Muscle of back (tissue), 13 donors: ENCODE measurements around the gene CHAC1. TPM values are rescaled to one million over a fixed set of nuclear protein-coding genes. Genes with fewer than 3 reads are reported as not detected.

Experiments
- DNase-seq, 3 donors: peaks; one replicate each; pipeline versions ENCODE4 v3.0.0 to v3.0.0-alpha.2; 2013
- long read RNA-seq, 9 donors: transcript quantifications; one replicate each; lab custom pipeline, GENCODE V29; 2026
- polyA plus RNA-seq, 10 donors: library from polyadenylated mRNA; unstranded; fragments of 120-200 nt; gene quantifications; one replicate each; pipeline ENCODE4 v1.2.1, GENCODE V29; 2013; ENCODE audit not compliant: insufficient read length in 10 of 10

CHAC1 gene, protein sequence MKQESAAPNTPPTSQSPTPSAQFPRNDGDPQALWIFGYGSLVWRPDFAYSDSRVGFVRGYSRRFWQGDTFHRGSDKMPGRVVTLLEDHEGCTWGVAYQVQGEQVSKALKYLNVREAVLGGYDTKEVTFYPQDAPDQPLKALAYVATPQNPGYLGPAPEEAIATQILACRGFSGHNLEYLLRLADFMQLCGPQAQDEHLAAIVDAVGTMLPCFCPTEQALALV
- polyA plus RNA-seq = 1 to 10 TPM; 1.3 to 6.5 (median 3.1) TPM
- long read RNA-seq, donor 1, partial matches to known transcripts = 0 of 1 reads
- long read RNA-seq, donor 1, other reads (novel, unspliced or antisense) = 0 of 1 reads
- long read RNA-seq, donor 2, partial matches to known transcripts = 0 of 4 reads
- long read RNA-seq, donor 2, other reads (novel, unspliced or antisense) = 0 of 4 reads
- long read RNA-seq, donor 3 = 0 reads
- long read RNA-seq, donor 4 = 0 reads
- long read RNA-seq, donor 5, partial matches to known transcripts = 0 of 3 reads
- long read RNA-seq, donor 5, other reads (novel, unspliced or antisense) = 0 of 3 reads
- long read RNA-seq, donor 6, partial matches to known transcripts = 0 of 1 reads
- long read RNA-seq, donor 6, other reads (novel, unspliced or antisense) = 0 of 1 reads
- long read RNA-seq, donor 7, partial matches to known transcripts = 0 of 1 reads
- long read RNA-seq, donor 7, other reads (novel, unspliced or antisense) = 0 of 1 reads
- long read RNA-seq, donor 8 = 0 reads
- long read RNA-seq, donor 9 = 0 reads

DNA sequence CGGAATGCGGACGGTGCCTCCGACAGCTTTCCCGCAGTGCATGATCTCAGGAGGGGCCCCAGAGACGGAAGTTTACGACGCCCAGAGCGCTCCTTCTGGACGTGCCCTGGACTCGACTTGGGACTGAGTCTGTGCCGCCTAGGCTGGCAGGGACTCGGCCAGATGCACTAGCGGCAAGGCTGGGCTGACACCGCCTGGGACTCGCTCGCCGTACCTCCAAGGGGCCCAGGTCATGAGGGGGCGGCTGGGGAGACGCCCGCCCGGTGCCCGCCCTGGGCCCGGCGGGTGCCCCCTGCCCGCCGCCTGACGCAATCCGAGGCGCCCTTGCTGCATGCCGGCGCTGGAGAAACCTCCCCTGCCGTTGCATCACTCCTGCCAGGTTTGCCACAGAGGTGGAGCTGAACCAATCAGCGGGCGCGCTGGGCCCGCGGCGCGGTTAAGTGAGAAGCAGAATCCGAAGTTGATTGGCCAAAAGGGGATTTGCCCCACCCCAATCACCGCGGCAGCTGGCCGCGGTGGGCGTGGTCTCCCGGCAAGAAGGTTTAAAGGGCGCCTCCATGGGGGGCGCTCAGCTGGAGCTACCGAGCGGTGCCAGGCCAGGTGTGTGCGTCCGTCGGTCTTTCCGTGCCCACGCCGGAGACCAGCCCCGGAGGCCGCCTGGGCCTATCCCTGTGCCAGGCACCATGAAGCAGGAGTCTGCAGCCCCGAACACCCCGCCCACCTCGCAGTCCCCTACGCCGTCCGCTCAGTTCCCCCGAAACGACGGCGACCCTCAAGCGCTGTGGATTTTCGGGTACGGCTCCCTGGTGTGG is at the start of gene CHAC1:
CHAC1 (plus strand) TSS at position 571 of the 812 bp plus-strand sequence; CDS start at position 684, 113 bp downstream.
- DNase-seq = peak; percentile 90 to 95 (median 94)

DNA sequence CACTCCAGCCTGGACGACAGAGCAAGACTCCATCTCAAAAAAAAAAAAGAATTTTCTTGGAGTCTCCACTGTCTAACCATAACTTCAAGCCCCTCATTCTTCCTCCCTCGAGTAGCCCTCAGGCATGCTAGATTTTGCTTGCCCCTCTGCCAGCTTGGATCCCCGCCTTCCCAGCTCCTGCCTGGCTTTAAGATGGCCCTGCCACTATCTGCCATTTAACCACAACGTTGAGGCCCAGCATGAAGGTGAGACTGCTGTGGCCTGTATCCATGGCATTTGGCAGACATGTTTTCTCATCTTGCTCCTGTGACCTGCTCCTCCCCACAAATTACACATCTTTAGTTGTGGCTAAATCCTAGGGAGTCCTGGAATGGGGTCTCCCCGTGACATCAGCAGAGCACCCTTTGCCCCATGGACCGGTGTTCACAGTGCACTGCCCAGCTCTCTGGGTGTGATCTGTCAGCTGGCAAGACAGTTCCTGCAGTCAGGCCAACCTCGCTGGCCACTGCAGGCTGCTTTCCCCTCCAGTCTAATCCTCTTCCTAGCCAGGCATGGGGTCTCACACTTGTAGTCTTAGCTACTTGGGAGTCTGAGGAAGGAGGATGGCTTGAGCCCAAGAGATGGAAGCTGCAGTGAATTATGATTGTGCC is 48.6 kb upstream of the CHAC1 start:
- DNase-seq = peak in 1 of 3 donors; percentile 43

DNA sequence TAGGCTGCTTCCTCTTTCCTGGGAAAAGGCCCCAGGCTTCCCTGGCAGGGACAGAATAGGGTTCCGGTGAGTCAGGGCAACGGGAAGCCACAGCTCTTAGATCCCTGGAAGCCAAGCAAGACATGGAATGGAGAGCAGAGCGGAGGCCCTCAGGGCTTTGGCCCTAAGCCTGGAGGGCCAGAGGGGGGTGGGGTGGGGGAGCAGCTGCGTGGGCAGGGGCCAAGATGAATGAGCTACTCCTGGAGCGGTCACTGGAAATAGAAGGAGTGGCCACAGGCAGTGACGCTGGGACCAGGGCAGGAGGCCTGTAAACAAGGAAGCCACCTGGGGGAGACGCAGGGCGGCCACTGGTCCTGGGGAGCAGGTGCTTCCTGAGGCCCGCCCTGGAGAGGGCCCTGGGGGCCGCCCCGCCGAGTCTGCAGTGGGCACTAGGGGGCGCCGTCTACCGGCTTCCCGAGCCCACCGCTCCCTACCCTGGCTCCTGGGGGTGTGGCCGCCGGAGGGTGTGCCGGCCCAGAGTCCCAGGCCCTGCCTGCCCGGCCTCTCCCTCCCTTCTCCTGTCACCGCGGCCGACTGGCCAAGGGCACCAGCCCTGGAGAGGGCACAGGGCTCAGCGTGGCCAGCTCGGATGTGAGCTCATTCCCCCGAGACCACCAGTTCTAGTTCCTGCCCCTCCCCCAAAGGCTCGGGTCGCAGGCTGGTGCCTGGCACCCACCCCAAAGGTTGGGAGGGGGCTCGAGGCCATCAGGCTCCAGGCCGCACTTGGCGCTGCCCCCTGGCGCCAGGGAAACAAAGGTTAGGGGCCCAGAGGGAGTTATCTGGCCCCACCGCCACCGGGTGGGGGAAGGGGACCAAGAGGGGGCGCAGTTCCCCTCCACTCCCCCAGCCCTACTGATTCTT is 46.9 kb upstream of the CHAC1 start:
- DNase-seq = peak; percentile 87 to 95 (median 92)

DNA sequence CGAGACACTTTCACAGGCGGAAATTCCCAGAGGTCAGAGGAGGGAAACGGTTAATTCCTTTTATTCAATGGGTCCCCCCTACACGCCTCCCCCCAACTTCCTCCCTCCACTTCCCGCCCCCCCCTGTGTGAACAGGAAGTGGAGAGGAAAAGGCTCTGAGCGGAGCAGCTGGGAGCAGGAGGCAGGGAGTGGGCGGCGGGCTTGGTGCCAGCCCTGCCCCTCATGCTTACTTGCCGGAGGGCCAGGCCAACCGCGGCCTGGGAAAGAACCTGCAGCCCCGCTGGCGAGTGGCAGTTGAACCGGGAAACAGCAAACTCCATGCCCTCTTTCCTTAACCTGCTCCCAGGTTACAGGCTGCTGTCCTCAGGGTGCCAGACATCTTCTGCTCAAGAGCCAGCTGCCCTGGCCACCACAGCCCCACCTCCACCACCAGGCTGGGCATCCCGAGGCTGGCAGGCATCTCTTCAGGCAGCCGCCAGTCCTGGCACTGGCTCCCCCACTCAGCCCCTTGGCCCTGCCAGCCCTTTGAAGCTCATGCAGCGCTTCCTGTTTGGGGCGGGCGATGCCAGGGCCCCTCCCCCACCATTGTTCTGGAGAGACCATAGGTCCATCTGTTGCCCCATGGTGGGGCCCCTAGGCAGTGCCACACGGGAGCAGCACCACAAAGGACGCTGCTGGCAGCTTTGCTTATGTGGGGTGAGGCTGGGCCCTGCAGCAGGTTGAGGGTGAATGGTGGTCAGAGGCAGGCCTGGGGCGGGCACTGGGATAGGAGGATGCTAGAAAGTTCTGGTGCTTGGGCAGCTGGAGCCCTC is 46.1 kb upstream of the CHAC1 start:
- peak in 2 of 3 donors; percentile 59 to 83 for DNase-seq

DNA sequence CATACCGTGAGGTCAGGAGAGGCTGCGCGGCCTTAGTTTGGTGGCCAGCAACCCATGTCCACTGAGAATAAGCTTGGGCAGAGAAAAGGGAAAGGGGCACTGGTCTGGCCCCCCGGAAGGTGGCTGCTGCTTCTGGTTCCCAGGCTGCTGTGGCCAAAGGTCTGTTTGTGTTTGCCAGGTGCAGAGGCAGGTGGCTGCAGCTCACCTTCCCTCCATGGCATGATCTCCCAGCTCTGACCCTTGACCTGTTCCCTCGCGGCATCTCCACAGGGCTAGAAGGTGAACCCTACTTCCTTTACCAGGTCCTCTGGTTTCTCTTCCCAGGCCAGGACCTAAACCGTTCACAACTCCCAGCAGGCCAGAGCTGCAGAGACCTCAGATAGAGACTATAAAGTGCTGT is 45.2 kb upstream of the CHAC1 start:
- no peak for DNase-seq

DNA sequence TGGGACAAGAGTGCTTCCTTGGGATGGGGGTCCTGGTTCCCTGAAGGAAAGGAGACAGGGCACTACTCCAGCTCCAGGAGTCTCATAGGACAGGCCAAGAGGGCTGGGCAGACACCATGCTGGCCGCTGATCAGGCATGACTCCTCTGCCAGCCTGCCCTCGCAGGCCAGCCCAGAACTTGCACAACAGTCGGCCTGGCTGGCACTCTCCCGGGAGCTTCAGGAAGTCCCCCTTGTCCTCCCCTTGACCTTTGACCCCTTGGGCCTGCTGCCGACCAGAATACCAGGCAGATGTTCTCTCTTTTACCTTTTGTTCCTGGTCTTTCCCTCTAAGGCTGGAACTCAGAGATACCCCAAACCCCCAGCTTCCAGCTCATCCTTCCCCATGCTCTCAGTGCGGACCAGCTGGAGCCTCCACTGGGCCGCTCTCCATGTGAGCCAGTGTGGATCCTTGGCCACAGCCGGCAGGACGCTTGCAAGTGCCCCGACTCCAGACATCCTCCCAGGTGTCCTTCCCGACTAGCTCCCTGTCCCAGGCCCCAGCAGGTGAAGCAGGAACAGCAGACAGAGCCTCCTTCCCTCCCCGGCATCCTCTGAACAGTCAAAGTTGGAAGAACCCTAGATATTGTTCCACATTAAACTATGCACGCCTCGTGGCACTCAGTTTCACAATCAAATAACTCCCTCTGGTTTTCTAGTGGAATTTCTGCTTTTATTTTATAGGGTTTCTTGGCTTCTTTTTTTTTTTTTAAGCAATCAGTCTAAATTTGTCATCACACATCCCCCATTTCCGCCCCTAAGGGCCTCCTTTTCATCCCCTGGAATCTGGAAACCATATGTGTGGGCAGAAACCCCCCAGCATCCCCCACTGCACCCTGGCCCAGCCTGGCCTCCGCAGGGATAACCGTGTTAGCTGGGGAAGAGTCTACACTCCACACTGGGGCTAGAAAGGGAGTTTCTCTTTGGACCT is 43.3 kb upstream of the CHAC1 start:
- peak in 1 of 3 donors; percentile 58 for DNase-seq

DNA sequence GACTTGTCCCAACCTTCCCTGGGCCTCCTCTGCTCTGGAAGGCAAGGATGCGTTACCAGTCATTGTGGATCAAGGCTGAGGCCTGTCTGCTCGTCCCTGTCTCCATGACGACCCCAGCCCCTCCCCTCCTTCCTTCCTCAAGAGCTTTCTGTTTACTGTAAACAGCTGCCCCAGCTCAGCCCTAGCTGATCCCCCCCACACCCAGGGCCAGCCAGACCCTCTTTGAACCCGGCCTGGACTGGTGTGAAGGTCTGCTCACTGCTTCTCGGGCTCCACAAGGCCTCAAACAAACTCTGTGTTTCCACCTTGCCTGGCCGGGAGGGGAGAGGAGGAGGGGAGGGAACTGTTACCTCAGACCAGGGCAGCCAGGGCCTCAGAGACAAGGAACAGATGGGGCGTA is 42.1 kb upstream of the CHAC1 start:
- DNase-seq = peak in 1 of 3 donors; percentile 44

DNA sequence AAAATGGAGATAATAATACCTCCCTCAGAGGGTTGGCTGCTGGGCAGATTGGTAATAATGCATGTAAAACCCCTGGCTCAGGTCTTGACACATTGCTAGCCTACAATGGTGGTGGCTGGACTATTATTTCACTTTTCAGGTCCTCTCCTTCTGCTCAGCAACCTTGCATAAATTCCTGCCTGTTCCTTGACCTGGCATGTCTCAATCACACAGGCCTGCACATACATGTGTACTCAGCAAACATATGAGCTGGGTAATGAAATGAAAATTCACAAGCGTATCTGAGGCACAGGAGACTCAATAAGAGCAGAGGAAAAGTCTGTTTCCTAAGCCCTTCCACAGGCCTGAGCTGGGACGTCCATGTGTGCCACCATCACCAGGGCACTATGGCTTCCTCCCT is 41.6 kb upstream of the CHAC1 start:
- DNase-seq = no peak

DNA sequence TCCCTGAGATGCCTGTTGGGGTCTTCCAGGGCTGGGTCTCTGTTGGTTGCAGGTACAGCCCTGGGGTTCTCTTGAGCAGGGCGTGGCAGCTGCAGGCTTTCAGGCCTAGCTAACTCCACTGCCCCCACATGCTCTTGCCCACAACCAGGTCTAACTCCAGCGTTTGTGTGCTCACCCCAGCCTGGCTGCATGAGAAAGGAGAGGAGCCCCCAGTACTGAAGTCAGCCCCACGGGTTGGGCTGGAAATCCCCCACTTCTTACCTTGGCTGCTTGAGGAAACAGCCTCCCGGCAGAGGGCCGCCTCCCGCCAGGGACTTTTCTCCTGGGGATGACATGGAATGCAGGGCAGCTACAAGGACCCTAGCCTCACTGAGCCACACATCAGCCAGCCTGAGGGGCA is 40.8 kb upstream of the CHAC1 start:
- no peak for DNase-seq

DNA sequence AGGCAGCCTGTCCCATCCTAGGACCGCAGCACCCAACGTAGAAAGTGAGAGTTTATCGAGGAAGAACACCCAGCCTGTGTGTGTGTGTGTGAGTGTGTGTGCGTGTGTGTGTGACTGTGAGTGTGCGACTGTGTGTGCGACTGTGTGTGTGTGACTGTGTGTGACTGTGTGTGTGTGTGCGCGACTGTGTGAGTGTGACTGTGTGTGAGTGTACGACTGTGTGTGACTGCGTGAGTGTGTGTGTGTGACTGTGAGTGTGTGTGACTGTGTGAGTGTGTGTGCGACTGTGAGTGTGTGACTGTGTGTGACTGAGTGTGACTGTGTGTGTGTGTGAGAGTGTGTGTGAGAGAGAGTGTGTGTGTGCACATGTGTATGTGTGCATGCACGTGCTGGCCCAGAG is 39.3 kb upstream of the CHAC1 start:
- no peak for DNase-seq

DNA sequence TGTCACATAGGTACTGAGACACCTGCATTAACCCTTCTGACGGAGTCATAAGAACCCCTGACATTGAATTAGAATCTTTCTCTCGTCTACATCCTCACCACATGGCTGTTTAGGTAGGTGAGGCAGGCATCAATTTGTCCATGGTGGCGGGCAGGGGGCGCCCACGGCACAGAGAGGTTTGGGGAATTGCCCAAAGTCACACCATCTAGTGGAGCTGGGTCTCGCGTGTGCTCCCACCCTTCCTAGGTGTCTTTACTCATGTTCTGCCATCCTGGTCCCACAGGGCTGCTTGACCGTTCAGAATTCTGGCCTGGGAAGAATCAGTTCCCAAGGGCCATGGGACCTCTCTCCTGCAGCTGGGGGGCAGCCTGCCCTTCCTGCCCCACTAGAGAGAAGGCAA is 38.8 kb upstream of the CHAC1 start:
- DNase-seq = no peak

DNA sequence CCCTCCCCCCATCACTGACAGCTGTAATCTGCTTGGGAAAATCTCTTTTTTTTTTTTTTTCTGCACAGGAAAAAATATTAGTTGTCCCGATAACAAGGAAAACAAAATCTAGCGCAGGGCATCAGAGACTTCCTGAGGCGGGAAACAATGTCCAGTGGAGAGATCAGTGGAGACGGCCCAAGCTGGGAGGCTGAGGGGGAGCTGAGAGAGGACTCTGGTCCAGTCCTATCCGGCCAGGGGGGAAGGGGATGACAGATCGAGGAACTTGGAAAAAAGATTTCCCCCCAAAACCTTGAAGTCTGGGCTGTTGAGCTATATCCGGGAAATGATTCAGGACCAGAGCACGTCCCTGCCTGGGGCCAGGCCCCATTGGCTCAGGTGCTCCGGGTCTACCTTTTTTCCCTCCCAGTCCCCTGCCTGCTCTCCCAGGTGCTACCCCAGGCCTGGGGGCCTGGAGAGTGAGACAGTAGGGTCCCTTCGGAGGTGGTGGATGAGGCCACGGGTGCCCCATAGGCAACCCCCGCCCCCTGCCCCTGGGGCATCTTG is 38.1 kb upstream of the CHAC1 start:
- DNase-seq = no peak

DNA sequence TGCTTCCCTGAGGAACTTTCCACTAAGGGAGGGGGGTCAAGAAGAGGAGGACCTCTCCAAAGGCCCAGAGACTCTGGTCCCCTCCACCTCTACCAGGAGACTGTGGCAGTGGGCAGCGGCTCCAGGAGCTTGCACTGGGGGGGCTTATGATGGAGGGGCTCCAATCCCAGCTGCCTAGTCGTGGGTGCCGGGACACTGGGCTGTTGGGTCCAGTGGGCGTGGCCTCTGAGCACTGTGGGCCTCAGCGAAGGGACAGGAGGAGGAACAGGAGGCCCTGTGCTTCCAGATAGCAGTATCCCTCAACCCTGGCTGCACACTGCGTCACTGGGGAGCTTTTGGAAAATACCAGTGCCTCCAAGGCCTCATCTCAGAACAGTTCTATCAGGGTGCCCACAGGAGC is 37.6 kb upstream of the CHAC1 start:
- DNase-seq = no peak

DNA sequence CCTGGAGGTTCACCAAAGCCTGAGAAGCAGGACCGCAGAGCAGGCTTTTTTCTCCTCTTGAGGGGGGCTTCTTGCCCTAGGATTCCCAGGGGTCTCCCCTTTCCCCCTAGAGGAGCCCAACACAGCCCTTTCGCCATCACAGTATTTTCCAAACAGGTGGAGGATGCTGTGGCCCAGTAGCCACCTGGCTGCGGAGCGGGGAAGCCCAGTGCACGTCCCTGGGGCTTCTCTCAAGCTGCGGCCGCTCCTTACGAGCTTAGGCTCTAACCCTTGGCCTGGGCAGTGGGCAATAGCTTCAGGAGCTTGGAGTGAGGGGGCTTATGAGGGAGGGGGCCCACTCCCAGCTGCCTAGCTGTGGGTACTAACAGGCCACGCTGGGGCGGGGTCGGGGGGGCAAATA is 35.7 kb upstream of the CHAC1 start:
- DNase-seq = no peak

DNA sequence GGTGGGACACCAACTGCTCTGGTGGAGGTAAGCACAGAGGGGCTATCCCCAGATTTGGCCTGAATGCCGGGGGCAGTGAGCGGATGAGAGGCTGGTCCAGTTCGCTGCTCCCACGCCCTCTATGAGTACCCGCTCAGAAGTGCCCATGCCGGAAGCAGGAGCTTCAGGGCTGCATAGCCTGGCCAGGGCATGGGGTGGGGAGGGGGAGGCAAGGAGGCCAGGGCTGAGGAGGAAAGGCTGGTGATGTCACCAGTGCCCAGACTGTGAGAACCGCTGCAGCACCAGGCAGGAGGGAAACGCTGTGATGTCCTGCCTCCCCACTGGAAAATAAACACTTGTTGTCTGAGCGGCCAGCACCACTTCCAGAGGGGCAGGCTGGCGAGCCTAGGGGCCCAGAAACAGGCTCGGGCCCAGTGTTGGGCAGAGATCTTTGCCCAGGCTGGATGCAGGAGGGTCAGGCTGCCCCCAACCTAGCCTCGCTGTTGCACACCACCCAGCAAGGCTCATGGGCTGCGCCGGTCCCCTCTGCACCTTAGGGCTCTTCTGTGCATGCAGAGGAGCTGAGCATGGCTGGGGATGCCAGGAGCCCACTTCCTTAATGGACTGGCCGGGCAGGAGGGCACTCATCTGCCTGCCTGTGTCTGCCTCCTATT is 35.0 kb upstream of the CHAC1 start:
- DNase-seq = no peak

DNA sequence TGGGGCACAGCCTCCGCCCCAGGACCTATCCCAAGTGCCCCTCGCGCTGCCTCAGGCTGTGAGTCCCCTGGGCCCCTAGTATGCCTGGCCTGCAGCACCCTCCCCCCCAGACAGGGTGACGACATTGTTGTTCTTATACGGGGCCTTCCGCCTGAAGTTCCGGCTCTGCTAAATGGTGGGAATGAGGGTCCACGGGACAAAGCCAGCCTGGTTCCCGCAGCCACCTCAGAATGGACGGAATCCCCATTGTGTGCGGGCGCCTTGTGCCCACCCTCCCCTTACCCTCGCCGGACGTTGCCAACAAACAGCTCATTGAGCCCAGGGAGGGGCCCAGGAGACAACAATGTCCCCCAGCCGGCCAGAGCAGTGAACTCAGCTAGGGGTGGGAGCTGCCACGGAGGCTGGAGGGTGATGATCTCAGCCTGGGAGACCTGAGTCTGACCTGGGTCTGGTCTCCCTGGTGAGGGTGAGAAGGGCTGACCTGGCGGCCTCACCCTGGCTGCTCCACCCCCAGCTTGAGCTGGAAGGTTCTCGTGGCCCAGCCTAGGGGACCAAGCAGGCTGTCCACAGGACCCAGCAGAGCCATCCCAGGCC is 34.4 kb upstream of the CHAC1 start:
- DNase-seq = no peak

DNA sequence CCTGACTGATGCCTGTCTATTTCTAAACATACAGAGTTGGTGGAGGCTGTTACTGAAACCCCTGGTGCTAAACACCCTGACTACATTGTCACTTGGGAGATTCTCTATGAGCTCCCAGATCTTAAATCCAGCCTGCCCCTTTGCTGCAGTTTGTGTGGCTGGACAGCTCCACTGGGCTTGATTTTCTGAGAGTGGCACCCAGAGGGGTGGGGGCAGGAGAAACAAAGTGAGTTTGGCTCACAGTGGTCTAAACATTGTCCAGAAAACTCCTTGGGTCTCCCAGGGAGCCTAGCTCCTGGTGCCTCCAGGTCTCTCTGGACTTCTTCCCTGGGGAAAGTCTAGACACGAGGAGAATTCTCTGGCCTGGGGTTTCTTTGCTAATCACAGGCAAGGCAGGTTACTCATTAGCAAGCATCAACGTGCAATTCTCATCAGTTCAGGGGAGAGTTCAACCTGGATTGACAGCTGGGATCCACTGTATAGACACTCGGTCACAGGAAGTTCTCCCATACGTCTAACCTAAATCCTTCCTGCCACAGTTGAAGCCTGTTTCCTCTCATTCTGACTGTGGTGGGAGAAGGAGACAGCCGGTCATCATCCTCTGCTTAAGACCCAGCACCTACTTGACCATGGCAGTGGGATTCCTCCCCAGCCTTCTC is 31.2 kb upstream of the CHAC1 start:
- DNase-seq = no peak
